Activated naive CD4-positive, alpha-beta T cell treated with anti-CD3 and anti-CD28 coated beads, Interleukin-2, amount 10 ng/mL, durations not matched to agents 7 days and 5 days (primary cell): ENCODE results near the gene CDK9.
A peak's percentile ranks its signal among the peaks of the same experiment; 100 is the strongest.
"Not testable (repeated sequence)": the region's sequence is repeated elsewhere in the genome, so short reads cannot be mapped to it uniquely, and the experiment has no call there.

Experiments
- CTCF ChIA-PET: fragments of 350-600 bp; sonication (Branson Sonifier 250); formaldehyde crosslinking; loops from one replicate; lab custom pipeline; 2021; ENCODE audit warnings: antibody characterized with exemption; lab: Charles Lee
- DNase-seq: peaks from one replicate; pipeline ENCODE4 v3.0.0-alpha.2; 2020
- H3K27ac Mint-ChIP-seq: one replicate; pipeline ENCODE4 v1.8.0; 2021; ENCODE audit warnings: mild to moderate bottlenecking, moderate library complexity, mixed read lengths
- H3K27me3 Mint-ChIP-seq: one replicate; pipeline ENCODE4 v1.8.0; 2021; ENCODE audit warnings: mild to moderate bottlenecking, mixed read lengths
- H3K36me3 Mint-ChIP-seq: one replicate; pipeline ENCODE4 v1.8.0; 2021; ENCODE audit warnings: mixed read lengths
- H3K4me1 Mint-ChIP-seq: one replicate; pipeline ENCODE4 v1.8.0; 2021; ENCODE audit warnings: mixed read lengths
- H3K4me3 Mint-ChIP-seq: one replicate; pipeline ENCODE4 v1.8.0; 2021; ENCODE audit warnings: mild to moderate bottlenecking, moderate library complexity, mixed read lengths
- H3K9me3 Mint-ChIP-seq: one replicate; pipeline ENCODE4 v1.8.0; 2021; ENCODE audit warnings: mixed read lengths

The CDK9 gene

DNA sequence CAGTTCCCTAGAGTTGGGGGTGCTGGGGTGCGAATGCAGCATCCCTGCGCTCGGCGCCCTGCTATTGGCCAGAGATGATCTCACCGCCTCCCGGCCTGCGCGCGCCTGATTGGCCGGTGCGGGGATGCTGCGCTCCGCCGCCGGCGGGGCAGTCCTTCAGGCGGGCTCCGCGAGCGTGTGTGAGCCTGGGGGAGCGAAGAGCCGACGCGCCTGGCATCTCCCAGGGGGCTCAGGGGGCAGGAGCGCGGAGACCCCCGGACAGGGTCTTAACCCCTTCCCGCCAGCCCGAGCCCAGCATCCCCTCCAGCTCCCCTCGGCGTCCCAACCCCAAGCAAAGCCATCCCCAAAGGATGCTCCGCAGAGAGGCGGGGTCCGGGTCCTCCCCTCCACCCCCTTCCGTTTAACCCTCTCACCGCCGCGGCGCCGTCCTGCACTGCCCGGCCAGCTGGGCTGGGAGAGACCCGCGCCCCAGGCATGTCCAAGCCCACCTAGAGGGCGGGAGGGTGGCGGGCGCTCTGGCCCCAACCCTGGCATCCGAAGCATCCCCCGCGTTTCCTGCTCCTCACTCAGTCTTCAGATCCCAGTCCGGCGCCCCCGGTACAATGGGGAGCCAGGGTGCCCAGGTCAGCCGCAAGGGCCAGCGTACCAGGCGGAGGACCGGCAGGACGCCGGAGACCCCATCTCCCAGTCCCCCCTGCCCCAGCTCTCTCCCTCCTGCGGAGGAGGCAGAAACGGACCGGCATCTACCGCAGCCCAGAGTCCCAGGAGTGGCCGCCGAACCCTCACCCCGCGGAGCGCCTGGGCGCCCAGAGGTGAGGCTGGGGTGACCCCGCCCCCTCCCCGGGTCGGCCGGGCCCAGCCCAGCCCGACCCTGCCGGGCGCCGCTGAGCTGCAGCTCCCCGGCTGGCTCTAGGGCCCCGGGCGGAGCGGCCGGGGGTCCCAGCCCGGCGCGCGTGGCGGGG lies 31.5 kb upstream of the CDK9 start:
- no peak overlapping the region for H3K27ac Mint-ChIP-seq
- CTCF ChIA-PET: no interaction called here

DNA sequence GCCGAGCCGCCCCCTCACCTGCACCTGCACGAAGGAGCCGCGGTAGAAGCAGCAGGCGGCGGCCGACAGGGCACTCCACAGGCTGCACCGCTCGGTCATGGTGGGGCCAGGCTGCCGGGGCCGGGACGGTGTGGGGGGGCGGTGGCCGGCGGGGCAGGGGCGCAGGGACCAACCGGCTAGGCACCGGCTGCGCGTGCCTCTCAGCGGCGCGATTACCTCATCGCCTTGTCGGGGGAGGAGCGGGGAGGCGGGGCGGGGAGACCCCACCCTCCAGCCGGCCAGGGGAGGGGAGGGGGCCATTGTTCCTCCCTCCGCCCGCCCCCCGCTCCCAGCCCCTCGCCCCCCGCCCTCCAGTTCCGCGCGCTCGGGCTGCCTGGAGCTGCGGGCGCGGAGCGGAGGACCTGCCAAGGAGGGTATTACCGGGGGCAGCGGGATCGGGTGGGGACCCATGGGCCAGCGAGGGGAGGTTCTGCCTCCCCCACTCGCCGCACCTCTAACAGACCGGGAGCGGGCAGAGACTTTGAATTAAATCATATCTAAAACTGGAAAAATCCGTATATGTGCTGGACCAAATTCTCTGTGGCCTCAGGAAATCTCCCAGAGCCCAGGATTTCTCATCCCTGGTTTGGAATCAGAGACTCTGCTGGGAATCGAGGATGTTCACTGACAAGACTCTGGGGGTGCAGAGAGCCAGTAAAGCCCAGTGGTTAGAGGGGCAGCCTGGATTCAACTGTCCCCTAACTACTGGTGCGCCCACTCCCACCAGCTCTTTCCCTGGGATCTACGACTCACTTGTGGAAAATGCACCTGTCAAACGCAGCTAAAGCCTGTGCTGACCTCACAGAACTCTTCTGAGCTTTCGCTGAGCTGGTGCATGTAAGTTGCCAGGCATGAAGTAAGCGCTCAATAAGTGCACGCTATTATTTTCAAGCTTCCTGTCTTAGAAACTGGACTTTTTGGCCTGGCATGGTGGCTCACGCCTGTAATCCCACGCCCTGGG lies 30.5 kb upstream of the CDK9 start:
- Mint-ChIP-seq H3K36me3 (peaks cover 27% of the 10 kb centered on the region), H3K27ac (no peak overlapping the region)

More for the DNA sequence above, 31.5 kb upstream of the CDK9 start:
- Mint-ChIP-seq H3K27me3 (no peaks in the 10 kb centered on the region), H3K9me3 (no peaks in the 10 kb centered on the region), H3K4me1 (no peaks in the 10 kb centered on the region), H3K36me3 (peaks cover 29% of the 10 kb centered on the region), H3K4me3 (no peak overlapping the region)
- DNase-seq: no peak

DNA sequence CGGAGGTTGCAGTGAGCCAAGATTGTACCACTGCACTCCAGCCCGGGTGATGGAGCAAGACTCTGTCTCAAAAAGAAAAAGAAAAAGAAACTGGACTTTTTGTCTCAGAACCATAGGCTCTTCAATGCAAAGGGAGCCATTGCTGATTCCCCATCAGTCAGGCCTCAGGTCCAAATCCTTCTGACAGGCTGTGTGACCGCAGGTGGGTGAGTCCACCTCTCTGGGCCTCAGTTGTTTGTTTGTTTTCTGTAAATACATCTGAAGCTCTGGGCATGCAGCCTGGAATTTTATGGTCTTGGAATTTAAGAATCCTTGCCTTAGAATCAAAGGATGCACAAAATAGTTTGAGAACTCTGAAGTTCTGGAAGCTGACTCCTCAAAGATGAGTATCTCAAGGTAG lies 29.6 kb upstream of the CDK9 start:
- no peaks in the 10 kb centered on the region for H3K4me1 Mint-ChIP-seq
- no peaks in the 10 kb centered on the region for H3K9me3 Mint-ChIP-seq
- no peaks in the 10 kb centered on the region for H3K27me3 Mint-ChIP-seq
- CTCF ChIA-PET: interaction anchor here (0.6 to 2.1 kb wide), 3 partner anchors 21 to 114 kb away, joined by 3 to 8 read pairs (median 7); no protein-coding TSS in a partner anchor
- no peak overlapping the region for H3K4me3 Mint-ChIP-seq
- no peak overlapping the region for H3K27ac Mint-ChIP-seq
- DNase-seq: no peak
- peaks cover 24% of the 10 kb centered on the region for H3K36me3 Mint-ChIP-seq

More for the DNA sequence above, 30.5 kb upstream of the CDK9 start:
- DNase-seq: no peak
- no peak overlapping the region for H3K4me3 Mint-ChIP-seq
- H3K9me3 Mint-ChIP-seq: no peaks in the 10 kb centered on the region
- H3K27me3 Mint-ChIP-seq: no peaks in the 10 kb centered on the region
- CTCF ChIA-PET: no interaction called here
- no peaks in the 10 kb centered on the region for H3K4me1 Mint-ChIP-seq

DNA sequence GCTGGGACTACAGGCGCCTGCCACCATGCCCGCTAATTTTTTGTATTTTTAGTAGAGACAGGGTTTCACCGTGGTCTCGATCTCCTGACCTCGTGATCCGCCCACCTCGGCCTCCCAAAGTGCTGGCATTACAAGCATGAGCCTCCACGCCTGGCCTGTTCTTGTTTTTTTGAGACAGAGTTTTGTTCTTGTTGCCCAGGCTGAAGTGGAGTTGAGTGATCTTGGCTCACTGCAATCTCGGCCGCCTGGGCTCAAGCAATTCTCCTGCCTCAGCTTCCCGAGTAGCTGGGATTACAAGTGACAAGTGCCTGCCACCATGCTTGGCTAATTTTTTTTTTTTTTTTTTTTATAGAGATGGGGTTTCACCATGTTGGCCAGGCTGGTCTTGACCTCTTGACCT lies 29.1 kb upstream of the CDK9 start:
- H3K9me3 Mint-ChIP-seq, H3K27ac Mint-ChIP-seq, H3K27me3 Mint-ChIP-seq, H3K4me1 Mint-ChIP-seq, H3K4me3 Mint-ChIP-seq, DNase-seq: not testable (repeated sequence)
- peaks cover 19% of the 10 kb centered on the region for H3K36me3 Mint-ChIP-seq
- CTCF ChIA-PET: interaction anchor here (0.6 to 2.1 kb wide), 3 partner anchors 22 to 113 kb away, joined by 3 to 8 read pairs (median 7); no protein-coding TSS in a partner anchor

DNA sequence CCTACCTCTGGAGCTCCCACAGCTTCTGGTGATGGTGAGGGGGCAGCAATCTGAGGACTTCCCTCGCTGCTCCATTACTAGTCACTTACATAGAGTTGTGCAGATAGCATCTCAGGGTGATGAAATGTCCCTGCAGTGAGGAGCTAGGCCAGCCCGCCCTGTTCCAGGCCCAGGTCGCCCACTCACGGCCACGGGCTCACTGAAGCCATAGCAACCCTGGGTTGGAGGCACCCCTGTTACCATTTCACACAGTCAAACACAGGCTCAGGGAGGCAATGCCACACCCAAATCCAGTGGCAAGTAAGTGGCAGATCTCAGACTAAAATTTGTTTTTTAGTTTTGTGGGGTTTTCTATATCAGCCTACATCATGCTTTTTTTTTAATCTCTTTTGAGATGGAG lies 27.0 kb upstream of the CDK9 start:
- no peak overlapping the region for H3K4me3 Mint-ChIP-seq
- DNase-seq: no peak
- H3K27me3 Mint-ChIP-seq: no peaks in the 10 kb centered on the region
- peak overlapping the region; percentile 20 for H3K27ac Mint-ChIP-seq
- CTCF ChIA-PET: interaction anchor here (1.0 kb wide), 1 partner anchor 12 kb away, joined by 3 read pairs; no protein-coding TSS in a partner anchor
- H3K4me1 Mint-ChIP-seq: peaks cover 14% of the 10 kb centered on the region
- H3K36me3 Mint-ChIP-seq: peaks cover 35% of the 10 kb centered on the region
- H3K9me3 Mint-ChIP-seq: no peaks in the 10 kb centered on the region

DNA sequence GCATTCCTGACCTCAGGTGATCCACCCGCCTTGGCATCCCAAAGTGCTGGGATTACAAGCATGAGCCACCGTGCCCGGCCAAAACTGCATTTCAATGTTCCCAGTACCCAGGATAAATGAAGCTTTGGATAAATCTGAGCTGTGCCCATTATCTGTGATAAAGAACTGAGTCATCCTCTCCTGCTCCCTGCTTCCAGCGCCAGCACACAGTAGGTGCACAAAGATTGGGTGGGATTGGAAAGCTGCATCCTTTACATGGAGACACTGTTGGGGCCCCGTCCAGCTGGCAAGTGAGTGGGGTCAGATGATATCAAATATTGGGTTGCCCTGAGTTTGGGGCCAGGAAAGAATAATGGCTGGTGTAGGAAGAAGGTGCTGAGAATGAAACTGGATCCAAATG lies 24.8 kb upstream of the CDK9 start:
- no peak overlapping the region for H3K27ac Mint-ChIP-seq
- DNase-seq: no peak
- H3K4me1 Mint-ChIP-seq: peaks cover 29% of the 10 kb centered on the region
- CTCF ChIA-PET: interaction anchor here (1.0 kb wide), 1 partner anchor 24 kb away, joined by 3 read pairs; no protein-coding TSS in a partner anchor
- no peaks in the 10 kb centered on the region for H3K27me3 Mint-ChIP-seq
- no peaks in the 10 kb centered on the region for H3K9me3 Mint-ChIP-seq
- H3K36me3 Mint-ChIP-seq: peaks cover 52% of the 10 kb centered on the region
- H3K4me3 Mint-ChIP-seq: no peak overlapping the region

DNA sequence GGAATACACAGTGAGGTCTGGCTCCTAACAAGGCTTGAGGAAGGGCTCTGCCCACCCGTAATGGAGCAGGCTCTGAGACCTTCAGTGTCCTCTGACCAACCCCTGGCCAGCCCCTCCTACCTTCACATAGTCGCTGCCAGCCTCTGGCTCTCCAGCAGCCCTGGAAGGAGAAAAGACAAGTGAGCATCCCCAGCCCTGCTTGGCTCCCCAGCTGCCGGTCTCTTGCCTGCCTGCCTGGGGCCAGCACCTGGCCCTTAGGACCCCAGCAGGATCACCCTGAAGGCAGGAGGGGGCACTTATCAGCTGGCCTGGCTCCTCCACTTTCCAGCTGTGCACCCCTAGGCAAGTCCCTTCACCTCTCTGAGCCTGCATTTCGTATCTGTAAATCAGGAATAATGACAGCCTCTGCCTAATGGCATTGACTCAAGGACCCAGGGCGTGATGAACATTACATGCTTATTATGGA lies 24.3 kb upstream of the CDK9 start:
- peaks cover 56% of the 10 kb centered on the region for H3K36me3 Mint-ChIP-seq
- peaks cover 34% of the 10 kb centered on the region for H3K4me1 Mint-ChIP-seq
- DNase-seq: no peak
- H3K27me3 Mint-ChIP-seq: no peaks in the 10 kb centered on the region
- no peaks in the 10 kb centered on the region for H3K9me3 Mint-ChIP-seq
- no peak overlapping the region for H3K4me3 Mint-ChIP-seq
- CTCF ChIA-PET: interaction anchor here (1.0 kb wide), 1 partner anchor 23 kb away, joined by 3 read pairs; no protein-coding TSS in a partner anchor
- H3K27ac Mint-ChIP-seq: peak overlapping the region; percentile 33

DNA sequence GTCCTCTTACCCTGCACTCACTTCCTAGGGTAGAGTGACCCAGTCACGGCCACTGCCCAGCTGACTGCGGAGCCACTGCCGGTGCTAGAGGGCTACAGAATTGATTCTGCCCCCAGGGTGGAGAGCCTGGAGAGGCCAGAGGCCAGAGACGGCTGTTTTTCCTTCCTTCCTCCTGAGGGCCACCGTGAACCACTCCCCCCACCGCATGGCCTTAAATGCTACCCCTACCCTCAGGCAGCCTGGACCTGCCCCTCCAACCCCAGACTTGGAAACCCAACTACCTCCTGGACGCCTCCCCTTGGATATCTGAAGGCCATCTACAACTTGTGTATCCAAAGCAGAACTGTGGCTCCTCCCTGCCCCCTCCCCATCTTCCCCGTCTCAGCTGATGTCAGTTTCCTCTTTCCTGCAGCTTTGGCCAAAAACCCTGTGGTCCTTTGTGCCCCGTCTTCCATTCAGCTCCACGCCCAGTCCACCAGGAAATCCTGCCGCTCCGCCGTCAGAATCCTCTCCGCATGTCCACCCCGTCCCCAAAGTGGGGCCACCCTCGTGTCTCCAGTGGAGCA lies 23.6 kb upstream of the CDK9 start:
- no peak for DNase-seq
- no peaks in the 10 kb centered on the region for H3K9me3 Mint-ChIP-seq
- H3K36me3 Mint-ChIP-seq: peaks cover 61% of the 10 kb centered on the region
- H3K4me3 Mint-ChIP-seq: no peak overlapping the region
- CTCF ChIA-PET: no interaction called here
- H3K27ac Mint-ChIP-seq: peak overlapping the region; percentile 42
- no peaks in the 10 kb centered on the region for H3K27me3 Mint-ChIP-seq
- peaks cover 41% of the 10 kb centered on the region for H3K4me1 Mint-ChIP-seq

DNA sequence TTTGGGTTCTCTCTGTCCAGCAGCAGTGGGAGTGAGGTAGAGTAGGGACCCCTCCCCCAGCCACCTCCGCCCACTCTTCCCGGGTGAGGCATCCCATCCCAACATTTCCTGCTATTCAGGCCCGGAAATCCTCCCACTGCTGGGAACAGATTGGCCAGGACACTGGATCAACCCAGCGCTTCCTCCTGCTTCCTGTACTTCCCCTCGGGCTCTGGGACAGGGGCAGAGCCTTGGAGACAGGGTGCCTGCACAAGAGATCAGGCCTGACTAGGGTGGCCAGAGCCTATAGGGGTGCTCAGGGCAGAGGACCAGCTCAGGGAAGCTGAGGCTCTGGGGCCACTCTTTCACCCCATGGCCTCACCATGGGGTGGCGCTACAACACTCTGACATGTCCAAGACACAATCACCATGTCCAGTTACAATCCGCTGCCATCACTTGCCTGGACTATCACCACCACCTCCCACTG lies 21.9 kb upstream of the CDK9 start:
- Mint-ChIP-seq H3K36me3 (peaks cover 64% of the 10 kb centered on the region), H3K4me1 (peaks cover 58% of the 10 kb centered on the region)

DNA sequence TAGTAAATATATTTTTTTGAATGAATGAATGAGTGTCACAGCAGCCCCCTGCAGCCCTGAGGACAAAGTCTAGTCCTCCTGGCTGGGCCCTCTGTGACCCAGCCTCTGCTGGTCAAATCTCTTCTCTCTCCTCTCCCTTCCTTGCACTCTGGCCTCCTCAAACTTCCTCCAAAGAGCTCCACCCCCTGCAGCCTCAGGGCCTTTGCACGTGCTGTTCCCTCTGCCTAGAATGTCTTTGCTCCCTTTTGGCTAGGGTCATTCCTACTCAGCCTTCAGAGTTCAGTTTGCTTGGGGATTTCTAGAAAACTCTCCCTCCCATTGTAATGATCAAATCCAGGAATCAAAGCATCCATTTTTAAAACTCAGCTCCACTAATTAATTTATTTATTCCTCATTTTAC lies 20.4 kb upstream of the CDK9 start:
- no peaks in the 10 kb centered on the region for H3K27me3 Mint-ChIP-seq
- H3K4me1 Mint-ChIP-seq: peaks cover 71% of the 10 kb centered on the region
- H3K27ac Mint-ChIP-seq: no peak overlapping the region
- no peak for DNase-seq
- peaks cover 71% of the 10 kb centered on the region for H3K36me3 Mint-ChIP-seq
- H3K4me3 Mint-ChIP-seq: no peak overlapping the region
- H3K9me3 Mint-ChIP-seq: no peaks in the 10 kb centered on the region
- CTCF ChIA-PET: interaction anchor here (0.7 to 3.4 kb wide), 5 partner anchors 18 to 180 kb away, joined by 3 to 15 read pairs (median 3); partner anchors contain the start of gene TOR2A

More for the DNA sequence above, 21.9 kb upstream of the CDK9 start:
- Mint-ChIP-seq H3K4me3 (no peak overlapping the region), H3K27me3 (no peaks in the 10 kb centered on the region), H3K9me3 (no peaks in the 10 kb centered on the region), H3K27ac (peak overlapping the region; percentile 73)
- no peak for DNase-seq
- CTCF ChIA-PET: interaction anchor here (0.6 to 1.7 kb wide), 10 partner anchors 10 to 916 kb away, joined by 3 to 8 read pairs (median 4); partner anchors contain the start of gene TOR2A

DNA sequence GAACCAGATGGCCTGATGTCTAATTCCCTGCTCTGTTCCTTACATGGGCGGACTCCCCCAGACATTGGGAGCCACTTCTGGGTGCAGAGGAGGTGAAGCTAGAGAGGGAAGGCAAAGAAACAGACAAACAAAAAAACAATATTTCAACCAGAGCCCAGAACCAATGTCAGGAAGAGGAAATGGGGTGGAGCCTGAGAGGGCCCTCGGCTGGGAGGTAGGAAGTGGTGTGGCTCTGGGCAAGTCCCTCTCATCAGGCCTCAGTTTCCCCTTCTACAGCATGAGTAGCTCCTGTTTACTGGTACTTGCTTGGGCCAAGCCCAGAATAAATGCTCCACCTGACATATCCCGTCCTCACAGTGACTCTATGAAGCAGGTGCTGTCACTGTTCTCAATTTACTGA lies 18.4 kb upstream of the CDK9 start:
- peaks cover 90% of the 10 kb centered on the region for H3K4me1 Mint-ChIP-seq
- peak overlapping the region; percentile 51 for H3K4me3 Mint-ChIP-seq
- H3K36me3 Mint-ChIP-seq: peaks cover 78% of the 10 kb centered on the region
- H3K9me3 Mint-ChIP-seq: no peaks in the 10 kb centered on the region
- CTCF ChIA-PET: interaction anchor here (1.4 to 4.6 kb wide), 5 partner anchors 12 to 154 kb away, joined by 7 to 20 read pairs (median 9); partner anchors contain the start of genes SH2D3C and TOR2A
- peak; percentile 44 for DNase-seq
- H3K27ac Mint-ChIP-seq: peak overlapping the region; percentile 88
- H3K27me3 Mint-ChIP-seq: no peaks in the 10 kb centered on the region

DNA sequence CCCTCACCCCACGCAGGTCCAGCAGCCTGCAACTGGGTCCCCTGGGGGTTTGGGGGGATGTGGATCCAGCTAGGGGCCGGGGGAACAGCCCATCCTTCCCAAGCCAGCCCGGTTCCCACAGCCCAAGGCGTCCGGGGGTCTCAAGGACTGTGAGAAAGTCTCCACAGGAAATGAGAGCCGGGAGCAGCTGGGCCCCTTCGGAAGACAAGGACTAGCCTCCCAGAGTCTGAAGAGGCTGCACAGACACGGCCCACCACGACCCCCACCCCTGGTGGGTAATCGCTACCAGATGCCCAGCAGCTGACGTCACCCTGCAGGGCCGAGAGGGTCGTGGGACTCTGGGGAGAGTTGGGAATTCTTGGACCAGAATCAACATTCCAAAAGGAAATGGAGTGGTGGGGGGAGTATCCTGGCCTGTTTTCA lies 17.9 kb upstream of the CDK9 start:
- Mint-ChIP-seq H3K4me1 (peaks cover 90% of the 10 kb centered on the region), H3K9me3 (no peaks in the 10 kb centered on the region), H3K27ac (peak overlapping the region; percentile 88), H3K4me3 (no peak overlapping the region), H3K36me3 (peaks cover 76% of the 10 kb centered on the region), H3K27me3 (no peaks in the 10 kb centered on the region)
- DNase-seq: no peak
- CTCF ChIA-PET: interaction anchor here (1.4 to 4.6 kb wide), 4 partner anchors 11 to 102 kb away, joined by 7 to 20 read pairs (median 12); partner anchors contain the start of genes SH2D3C and TOR2A

DNA sequence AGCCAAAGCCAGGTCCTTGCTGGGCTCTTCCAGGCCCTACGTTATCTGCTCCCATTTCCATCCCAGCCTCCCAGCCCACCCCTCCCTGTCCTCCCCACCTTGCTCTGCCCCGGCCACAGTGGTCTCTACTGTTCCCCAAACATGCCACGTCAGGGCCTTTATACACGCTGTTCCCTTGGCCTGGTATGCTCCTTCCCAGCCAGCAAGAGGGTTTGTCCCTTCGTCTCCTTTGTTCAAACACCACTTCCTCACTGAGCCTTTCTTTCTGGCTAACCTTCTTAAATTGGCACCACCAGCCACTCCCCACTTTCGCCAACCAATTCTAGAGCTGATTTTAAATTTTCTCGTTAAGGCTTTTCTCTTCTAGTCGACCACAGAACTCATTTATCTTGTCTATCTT lies 17.1 kb upstream of the CDK9 start:
- CTCF ChIA-PET: interaction anchor here (0.8 to 4.6 kb wide), 5 partner anchors 16 to 155 kb away, joined by 3 to 20 read pairs (median 4); partner anchors contain the start of gene TOR2A
- Mint-ChIP-seq H3K4me1 (peaks cover 87% of the 10 kb centered on the region), H3K9me3 (no peaks in the 10 kb centered on the region), H3K27ac (peak overlapping the region; percentile 88), H3K4me3 (peak overlapping the region; percentile 7), H3K27me3 (no peaks in the 10 kb centered on the region), H3K36me3 (peaks cover 76% of the 10 kb centered on the region)
- DNase-seq: no peak
